Measurements from ENCODE around the gene RXFP2.

RXFP2 gene

DNA sequence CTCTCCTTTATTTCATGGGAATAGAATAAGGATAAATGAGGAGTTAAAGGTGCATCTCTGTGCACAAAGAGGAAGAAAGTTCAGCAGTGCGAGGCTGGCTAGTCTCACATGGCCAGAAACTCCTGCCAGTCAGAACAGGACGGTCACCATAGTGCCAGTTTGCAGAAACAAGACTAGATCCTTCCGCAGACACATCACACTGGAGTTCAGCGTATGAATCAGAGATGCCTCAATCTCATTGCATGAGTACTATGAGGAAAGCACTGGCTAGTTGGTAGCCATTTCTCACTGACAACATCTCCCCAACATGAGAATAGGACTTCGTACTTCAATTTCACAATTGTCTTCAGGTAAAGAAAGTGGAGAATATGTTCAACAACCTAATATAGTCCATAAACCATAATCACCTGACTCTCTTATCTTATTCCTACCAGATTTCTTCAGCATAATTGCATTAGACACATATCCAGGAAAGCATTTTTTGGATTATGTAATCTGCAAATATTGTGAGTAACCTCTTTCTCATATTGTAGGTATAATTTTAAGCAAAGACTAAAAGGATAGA, 34.9 kb downstream of the RXFP2 start:
- no peak for DNase-seq (ENCODE audit: low spot score)

DNA sequence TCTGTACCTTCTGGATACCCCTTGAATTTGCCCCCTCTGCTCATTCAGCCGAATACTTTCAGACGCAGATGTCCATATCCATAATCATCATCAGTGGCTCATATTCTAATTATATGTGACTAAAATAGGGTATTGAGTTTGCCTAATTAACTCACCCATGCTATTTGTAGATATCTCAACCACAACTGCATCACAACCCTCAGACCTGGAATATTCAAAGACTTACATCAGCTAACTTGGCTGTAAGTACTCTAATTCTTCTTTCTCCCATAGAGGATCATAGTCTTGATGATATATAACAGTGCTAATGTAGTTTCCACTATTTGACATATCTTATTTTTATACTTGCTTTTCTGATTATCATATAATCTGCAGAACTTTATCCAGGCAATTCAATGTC, 35.8 kb downstream of the RXFP2 start:
- DNase-seq (ENCODE audit: low spot score): no peak
- Histone ChIP-seq H3K4me3 (no peak overlapping the region), H3K27ac (peak overlapping the region; percentile 36 to 77)
- no peak for TF ChIP-seq CTCF (IDR thresholded peaks at IDR 0.05)

More for the DNA sequence above, 34.9 kb downstream of the RXFP2 start:
- Histone ChIP-seq H3K4me3 (no peak overlapping the region), H3K27ac (peak overlapping the region; percentile 32 to 36)
- TF ChIP-seq CTCF (IDR thresholded peaks at IDR 0.05): no peak

DNA sequence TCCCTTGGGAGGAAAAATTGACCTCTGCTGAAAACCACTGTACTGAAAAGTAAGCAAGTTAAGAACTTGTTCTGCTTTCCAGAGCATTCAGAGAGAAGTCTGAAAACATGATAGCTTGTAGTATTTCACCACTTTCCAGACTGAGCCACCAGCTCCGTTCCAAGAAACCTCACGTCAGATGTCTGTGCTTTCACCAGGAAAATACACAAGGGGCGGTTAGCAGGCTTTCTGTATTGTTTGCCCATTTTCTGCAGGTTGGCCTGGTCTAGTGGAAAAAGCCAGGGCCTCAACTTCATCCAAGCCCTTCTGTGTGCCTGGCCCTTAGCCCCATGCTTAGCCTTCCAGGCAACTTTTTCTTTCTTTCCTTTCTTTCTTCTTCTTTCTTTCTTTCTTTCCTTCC, 36.4 kb downstream of the RXFP2 start:
- Histone ChIP-seq H3K4me3 (no peak overlapping the region), H3K27ac (peak overlapping the region; percentile 36 to 77)
- TF ChIP-seq CTCF (IDR thresholded peaks at IDR 0.05): no peak
- DNase-seq (ENCODE audit: low spot score): peak; percentile 85

DNA sequence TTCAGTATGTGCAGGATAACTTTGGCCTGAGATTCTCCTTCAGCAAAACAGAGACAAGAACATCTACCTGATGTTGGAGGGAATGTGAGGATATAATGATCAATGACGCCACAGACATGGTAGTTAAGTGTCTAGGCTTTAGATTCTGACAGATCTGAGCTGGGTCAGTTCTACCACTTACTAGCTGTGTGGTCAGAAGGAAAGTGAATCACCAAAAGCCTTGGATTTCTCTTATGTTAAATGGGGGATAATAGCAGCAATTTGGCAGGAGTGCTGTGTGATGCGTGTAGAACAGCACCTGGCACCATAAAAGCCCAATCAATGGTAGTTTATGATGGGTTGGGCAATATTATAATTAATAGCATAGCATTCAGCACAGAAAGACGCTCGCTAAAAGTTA, 41.7 kb downstream of the RXFP2 start:
- TF ChIP-seq CTCF (IDR thresholded peaks at IDR 0.05): no peak
- Histone ChIP-seq H3K4me3 (no peak overlapping the region), H3K27ac (no peak overlapping the region)
- no peak for DNase-seq (ENCODE audit: low spot score)

DNA sequence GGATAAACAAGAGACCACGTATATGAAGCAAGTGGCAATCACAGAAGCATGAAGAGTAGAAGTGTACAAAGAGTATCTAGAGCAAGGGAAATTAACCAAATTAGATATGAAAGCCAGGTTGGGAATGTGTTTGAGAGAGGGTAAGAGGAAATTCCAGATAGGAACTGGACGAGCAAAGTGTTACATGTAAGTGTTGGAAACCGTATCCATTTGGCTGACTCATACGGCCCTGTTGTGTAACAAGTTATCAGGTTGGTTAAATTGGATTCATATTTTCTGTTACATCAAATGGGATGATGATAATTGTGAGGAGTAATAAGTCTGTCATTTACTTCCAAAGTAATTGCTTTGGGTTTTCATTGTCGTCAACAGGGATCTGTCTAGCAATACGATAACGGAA, 46.7 kb downstream of the RXFP2 start:
- DNase-seq (ENCODE audit: low spot score): no peak
- H3K27ac ChIP-seq: no peak overlapping the region

DNA sequence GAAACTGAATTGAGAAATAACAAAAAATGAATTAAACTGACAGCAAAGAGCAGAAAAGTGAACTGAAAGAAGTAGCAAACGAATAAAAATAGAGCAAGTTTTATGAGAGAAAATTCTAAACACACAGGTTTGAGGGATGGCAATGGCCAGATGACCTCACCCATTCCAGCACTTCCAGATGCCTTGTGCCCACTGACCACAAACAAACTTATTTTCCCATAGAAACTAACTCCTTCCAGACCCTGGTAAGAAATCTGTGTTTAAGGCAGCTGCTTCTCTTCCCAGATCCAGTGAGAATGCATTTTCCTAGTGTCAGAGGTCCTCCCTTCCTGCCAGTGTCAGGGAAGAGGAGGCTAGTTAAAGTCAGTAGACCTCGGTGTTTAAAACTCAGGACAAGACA, 51.7 kb downstream of the RXFP2 start:
- no peak for TF ChIP-seq CTCF (IDR thresholded peaks at IDR 0.05)
- H3K27ac ChIP-seq: no peak overlapping the region
- H3K4me3 ChIP-seq: no peak overlapping the region
- no peak for DNase-seq (ENCODE audit: low spot score)

More for the DNA sequence above, 46.7 kb downstream of the RXFP2 start:
- no peak overlapping the region for H3K4me3 ChIP-seq
- TF ChIP-seq CTCF (IDR thresholded peaks at IDR 0.05): no peak

DNA sequence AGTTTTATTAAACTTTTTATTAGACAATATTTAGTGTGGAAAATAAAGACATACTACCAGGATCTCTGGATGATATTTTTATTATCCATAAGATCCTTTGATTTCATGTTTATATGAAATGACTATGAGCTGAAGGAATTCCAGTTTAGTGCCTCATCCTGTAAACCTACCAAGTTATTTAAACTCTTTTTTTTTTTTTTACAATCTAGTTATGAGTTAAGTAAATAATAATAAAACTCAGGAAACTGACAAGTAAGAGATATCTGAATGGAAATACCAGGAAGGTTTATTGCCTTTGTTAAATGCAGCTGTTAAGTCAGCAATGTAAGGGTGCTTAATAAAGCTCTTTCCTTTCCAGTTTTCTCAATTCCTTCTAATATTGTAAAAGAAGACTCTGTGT, 53.9 kb downstream of the RXFP2 start:
- TF ChIP-seq CTCF (IDR thresholded peaks at IDR 0.05): no peak
- no peak overlapping the region for H3K4me3 ChIP-seq
- H3K27ac ChIP-seq: no peak overlapping the region
- no peak for DNase-seq (ENCODE audit: low spot score)

Measured in coronary artery (tissue), 2 donors.